Liver (tissue), 9 donors: ENCODE data around the gene ATG4B. TPM values are rescaled to one million over a fixed set of nuclear protein-coding genes. Genes with fewer than 3 reads are reported as not detected.

Experiments used
- DNase-seq: peaks from one replicate; pipeline ENCODE4 v3.0.0-alpha.2; 2017; ENCODE audit warnings: low spot score
- H3K27ac ChIP-seq, 2 donors: one replicate each; pipeline ENCODE4 v1.7.0; 2013; ENCODE audit warnings: inconsistent platforms in 2 of 2, low read length in 2 of 2, control low read depth in 1 of 2, low read depth in 1 of 2, mild to moderate bottlenecking in 1 of 2
- H3K27me3 ChIP-seq, 4 donors: one replicate each; pipeline versions ENCODE4 v1.6.1 to v1.7.0; 2013; ENCODE audit warnings: low read length in 3 of 4, inconsistent platforms in 1 of 4, mild to moderate bottlenecking in 1 of 4, moderate library complexity in 1 of 4; ENCODE audit not compliant: control insufficient read depth in 4 of 4, insufficient read depth in 4 of 4
- H3K36me3 ChIP-seq, 4 donors: one replicate each; pipeline versions ENCODE4 v1.6.1 to v1.7.0; 2013; ENCODE audit warnings: low read length in 3 of 4, mild to moderate bottlenecking in 3 of 4, low read depth in 1 of 4, moderate library complexity in 1 of 4; ENCODE audit not compliant: control insufficient read depth in 4 of 4, insufficient read depth in 3 of 4
- H3K4me1 ChIP-seq, 4 donors: one replicate each; pipeline versions ENCODE4 v1.6.1 to v1.7.0; 2013; ENCODE audit warnings: low read length in 3 of 4, mild to moderate bottlenecking in 3 of 4, moderate library complexity in 1 of 4; ENCODE audit not compliant: control insufficient read depth in 4 of 4, insufficient read depth in 4 of 4
- H3K4me3 ChIP-seq, 3 donors: one replicate each; pipeline versions ENCODE4 v1.6.1 to v1.7.0; 2013; ENCODE audit warnings: low read length in 3 of 3, control low read depth in 1 of 3, low read depth in 1 of 3, mild to moderate bottlenecking in 1 of 3
- H3K9ac ChIP-seq, 2 donors: one replicate each; pipeline ENCODE4 v1.7.0; 2013; ENCODE audit warnings: low read length in 2 of 2, mild to moderate bottlenecking in 2 of 2, moderate library complexity in 2 of 2, control low read depth in 1 of 2, low read depth in 1 of 2
- H3K9me3 ChIP-seq, 4 donors: one replicate each; pipeline versions ENCODE4 v1.6.1 to v1.7.0; 2013; ENCODE audit warnings: low read length in 3 of 4; ENCODE audit not compliant: control insufficient read depth in 4 of 4
- ATF3 ChIP-seq: IDR thresholded peaks from 2 replicates; pipeline ENCODE4 v1.6.1; 2016; ENCODE audit warnings: antibody characterized with exemption
- CTCF ChIP-seq: fragments of 150-350 bp; IDR thresholded peaks from 2 replicates; pipeline ENCODE4 v1.5.1; 2017; ENCODE audit warnings: improper control_type of control experiment, low read depth, low read length; ENCODE audit not compliant: missing input control
- EGR1 ChIP-seq, 2 donors: IDR thresholded peaks; 2 replicates each; pipeline ENCODE4 v1.6.1; 2016 to 2018; ENCODE audit warnings: antibody characterized with exemption in 2 of 2, low read depth in 2 of 2
- FOXA2 ChIP-seq: IDR thresholded peaks from 2 replicates; pipeline ENCODE4 v1.6.1; 2016; ENCODE audit warnings: antibody characterized with exemption
- GABPA ChIP-seq, 2 donors: IDR thresholded peaks in 1 of 2; conservative IDR thresholded peaks in 1 of 2; 2 replicates each; pipeline ENCODE4 v1.6.1; 2016; ENCODE audit warnings: antibody characterized with exemption in 2 of 2, mild to moderate bottlenecking in 1 of 2, moderate library complexity in 1 of 2
- HNF4A ChIP-seq, 2 donors: conservative IDR thresholded peaks; 2 replicates each; pipeline ENCODE4 v1.6.1; 2016; ENCODE audit warnings: antibody characterized with exemption in 2 of 2, mild to moderate bottlenecking in 2 of 2
- HNF4G ChIP-seq: IDR thresholded peaks from 2 replicates; pipeline ENCODE4 v1.6.1; 2016; ENCODE audit warnings: antibody characterized with exemption
- JUND ChIP-seq, 2 donors: IDR thresholded peaks; 2 replicates each; pipeline ENCODE4 v1.6.1; 2016; ENCODE audit warnings: antibody characterized with exemption in 2 of 2
- MAX ChIP-seq: IDR thresholded peaks from 2 replicates; pipeline ENCODE4 v1.6.1; 2016; ENCODE audit warnings: antibody characterized with exemption
- NR2F2 ChIP-seq: IDR thresholded peaks from 2 replicates; pipeline ENCODE4 v1.6.1; 2016; ENCODE audit warnings: antibody characterized with exemption
- RAD21 ChIP-seq, 2 donors: IDR thresholded peaks; 2 replicates each; pipeline ENCODE4 v1.6.1; 2016; ENCODE audit warnings: antibody characterized with exemption in 2 of 2, mild to moderate bottlenecking in 2 of 2
- RXRA ChIP-seq, 2 donors: IDR thresholded peaks; 2 replicates each; pipeline ENCODE4 v1.6.1; 2017 to 2018; ENCODE audit warnings: antibody characterized with exemption in 2 of 2, mild to moderate bottlenecking in 1 of 2
- SP1 ChIP-seq: IDR thresholded peaks from 2 replicates; pipeline ENCODE4 v1.6.1; 2018; ENCODE audit warnings: antibody characterized with exemption, mild to moderate bottlenecking
- TAF1 ChIP-seq: conservative IDR thresholded peaks from 2 replicates; pipeline ENCODE4 v1.6.1; 2016; ENCODE audit warnings: antibody characterized with exemption, mild to moderate bottlenecking
- YY1 ChIP-seq: IDR thresholded peaks from 2 replicates; pipeline ENCODE4 v1.6.1; 2016; ENCODE audit warnings: antibody characterized with exemption, mild to moderate bottlenecking
- ZBTB33 ChIP-seq: IDR thresholded peaks from 2 replicates; pipeline ENCODE4 v1.6.1; 2016; ENCODE audit warnings: antibody characterized with exemption
- WGBS: extraction: QIAGEN DNeasy Blood & Tissue Kit; methylation state at CpG from one replicate; pipeline ENCODE4 v1.1.7; 2013; 5-methylcytosine and 5-hydroxymethylcytosine counted together
- polyA plus RNA-seq, 2 donors: library from polyadenylated mRNA; stranded (reverse) in 1 of 2; unstranded in 1 of 2; fragments of 200-250 nt in 1 of 2; fragments of >200 nt in 1 of 2; fragmentation: Nextera tagmentation in 1 of 2; extraction: Ambion mirVana in 1 of 2; gene quantifications; one replicate each; pipeline versions ENCODE4 v1.2.1 to v1.2.3, GENCODE V29; 2013 to 2015
- total RNA-seq, 2 donors: library from RNA; depleted of rRNA; stranded (reverse); fragments of >200 nt; gene quantifications; one replicate each; pipeline ENCODE4 v1.2.3, GENCODE V29; 2014
- donor health status: healthy.
- donor health status: healthy.
- donor health status: healthy.
- donor health status: healthy.
- donor health status: healthy.

Gene ATG4B
- total and polyA plus RNA-seq, 4 donors: 31.0 to 50.3 (median 37.7) TPM

- Histone ChIP-seq H3K36me3 (peaks cover 24 to 63% (median 49%) of the 10 kb centered on the region in 4 donors), H3K27ac (no peak overlapping the region), H3K9ac (no peak overlapping the region), H3K9me3 (no peaks in the 10 kb centered on the region), H3K4me1 (peaks cover 0 to under 1% (median 0%) of the 10 kb centered on the region in 4 donors), H3K27me3 (no peaks in the 10 kb centered on the region), H3K4me3 (no peak overlapping the region)
- 91% methylated on average over 10 of the region's 10 CpGs for WGBS
- no peak for DNase-seq
- no peak for TF ChIP-seq RAD21 (IDR thresholded peaks at IDR 0.05)
- no peak for TF ChIP-seq CTCF
- no peak for TF ChIP-seq YY1
- TF ChIP-seq FOXA2: no peak
- TF ChIP-seq EGR1 (IDR thresholded peaks at IDR 0.05; ENCODE audit: low read depth in 2 of 2): no peak
- no peak for TF ChIP-seq GABPA (IDR thresholded peaks at IDR 0.05 in 1 of 2, conservative IDR thresholded peaks at IDR 0.05 in 1 of 2)
- TF ChIP-seq HNF4G: no peak
- TF ChIP-seq SP1: no peak
- no peak for TF ChIP-seq MAX
Observed at GRCh38 chr2:241708879-241709278, 71.4 kb downstream of the ATG4B start.

GRCh38 chr2:241719093-241719492 is 81.6 kb downstream of the ATG4B start:
- Histone ChIP-seq H3K4me1 (no peaks in the 10 kb centered on the region), H3K36me3 (peaks cover 16 to 56% (median 26%) of the 10 kb centered on the region in 4 donors), H3K4me3 (no peak overlapping the region), H3K27me3 (no peaks in the 10 kb centered on the region), H3K27ac (no peak overlapping the region), H3K9me3 (peaks cover 2 to 10% (median 4%) of the 10 kb centered on the region in 4 donors), H3K9ac (no peak overlapping the region)
- TF ChIP-seq RXRA (IDR thresholded peaks at IDR 0.05): no peak
- no peak for TF ChIP-seq HNF4A (conservative IDR thresholded peaks at IDR 0.05)
- no peak for TF ChIP-seq SP1
- no peak for TF ChIP-seq GABPA (IDR thresholded peaks at IDR 0.05 in 1 of 2, conservative IDR thresholded peaks at IDR 0.05 in 1 of 2)
- TF ChIP-seq TAF1: no peak
- TF ChIP-seq ZBTB33: no peak
- no peak for TF ChIP-seq NR2F2
- no peak for DNase-seq
- 96% methylated on average over 16 of the region's 16 CpGs for WGBS

GRCh38 chr2:241720099-241720498 is 82.6 kb downstream of the ATG4B start:
- H3K36me3 ChIP-seq: peaks cover 13 to 55% (median 26%) of the 10 kb centered on the region in 4 donors
- H3K4me1 ChIP-seq: no peaks in the 10 kb centered on the region
- no peak overlapping the region for H3K9ac ChIP-seq
- H3K27me3 ChIP-seq: no peaks in the 10 kb centered on the region
- H3K4me3 ChIP-seq: no peak overlapping the region
- H3K9me3 ChIP-seq: peaks cover 2 to 10% (median 4%) of the 10 kb centered on the region in 4 donors
- no peak overlapping the region for H3K27ac ChIP-seq
- TF ChIP-seq HNF4G (no peak), ZBTB33 (no peak), ATF3 (no peak), JUND (IDR thresholded peaks at IDR 0.05) (no peak)
- DNase-seq: no peak
- WGBS: 98% methylated on average over 19 of the region's 19 CpGs
